Nephron (organoid): ENCODE results near the gene MYG1.

Source experiments
- H3K27ac Mint-ChIP-seq, 3 experiments: 2 replicates each; pipeline ENCODE4 v1.8.0; 2020; ENCODE audit warnings: mixed read lengths in 3 of 3, mild to moderate bottlenecking in 2 of 3, moderate library complexity in 1 of 3
- H3K27me3 Mint-ChIP-seq: 2 replicates; pipeline ENCODE4 v1.8.0; 2021; ENCODE audit warnings: low read depth, mild to moderate bottlenecking, moderate library complexity, mixed read lengths
- H3K36me3 Mint-ChIP-seq: 2 replicates; pipeline ENCODE4 v1.8.0; 2020; ENCODE audit warnings: low read depth, mixed read lengths
- H3K4me1 Mint-ChIP-seq: 2 replicates; pipeline ENCODE4 v1.8.0; 2020; ENCODE audit warnings: mixed read lengths
- H3K4me3 Mint-ChIP-seq, 3 experiments: 2 replicates each; pipeline ENCODE4 v1.8.0; 2020; ENCODE audit warnings: mild to moderate bottlenecking in 3 of 3, mixed read lengths in 3 of 3, moderate library complexity in 2 of 3
- H3K9me3 Mint-ChIP-seq: 2 replicates; pipeline ENCODE4 v1.8.0; 2020; ENCODE audit warnings: mixed read lengths
- CTCF ChIP-seq, 3 experiments: fragments of 200-600 bp; sonication (generic); IDR thresholded peaks; one replicate each; pipeline ENCODE4 v1.5.0; 2021; ENCODE audit warnings: antibody characterized with exemption in 3 of 3; ENCODE audit not compliant: unreplicated experiment in 3 of 3

Gene MYG1

DNA sequence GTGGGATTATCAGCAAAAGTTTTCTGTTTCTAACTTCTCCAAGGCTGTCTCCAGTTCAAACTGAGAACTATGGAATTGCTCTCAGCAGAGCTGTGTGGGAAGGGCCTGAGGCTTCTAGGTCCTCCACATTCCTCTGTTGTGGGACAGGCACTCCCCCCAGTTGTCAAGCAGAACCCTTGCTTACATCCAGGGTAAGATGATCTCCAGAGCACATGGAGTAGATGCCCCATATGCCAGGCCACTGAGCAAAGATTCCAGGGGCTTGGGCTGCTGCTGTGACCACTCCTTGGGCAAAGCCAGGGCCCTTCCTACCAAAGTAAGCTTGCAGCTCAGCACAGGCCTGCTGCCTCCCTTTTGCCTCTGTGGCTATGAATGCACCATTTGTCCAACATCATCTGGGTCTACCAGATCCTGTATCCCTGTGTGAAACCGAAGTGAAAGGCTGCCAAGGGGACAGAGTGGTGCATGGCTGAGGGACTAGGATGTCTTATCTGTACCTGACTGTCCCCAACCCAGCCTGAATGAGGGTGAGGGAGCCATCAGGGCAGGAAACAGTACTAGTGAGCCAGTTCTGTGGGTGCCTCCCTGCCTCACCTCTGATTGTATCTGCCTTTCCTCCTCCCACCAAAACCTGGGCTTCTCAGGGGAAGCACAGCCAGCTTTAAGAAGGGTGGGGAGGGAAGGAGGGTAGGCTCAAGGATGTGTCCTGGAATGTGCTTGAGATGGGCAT, 44.5 kb upstream of the MYG1 start:
- Mint-ChIP-seq H3K4me1 (peaks cover 22% of the 10 kb centered on the region), H3K4me3 (peak overlapping the region in 1 of 3 experiments; percentile 17), H3K27ac (no peak overlapping the region), H3K27me3 (peaks cover 4% of the 10 kb centered on the region), H3K9me3 (no peaks in the 10 kb centered on the region), H3K36me3 (peaks cover 4% of the 10 kb centered on the region)
- no peak for TF ChIP-seq CTCF (IDR thresholded peaks at IDR 0.05; ENCODE audit: unreplicated experiment in 3 of 3)

GRCh38 chr12:53255996-53256395, 43.5 kb upstream of the MYG1 start:
- no peak for TF ChIP-seq CTCF (IDR thresholded peaks at IDR 0.05; ENCODE audit: unreplicated experiment in 3 of 3)
- peak overlapping the region in 2 of 3 experiments; percentile 43 to 72 for H3K4me3 Mint-ChIP-seq
- no peak overlapping the region for H3K27ac Mint-ChIP-seq
- peaks cover 4% of the 10 kb centered on the region for H3K36me3 Mint-ChIP-seq
- H3K9me3 Mint-ChIP-seq = no peaks in the 10 kb centered on the region
- H3K4me1 Mint-ChIP-seq = peaks cover 21% of the 10 kb centered on the region
- peaks cover 3% of the 10 kb centered on the region for H3K27me3 Mint-ChIP-seq

DNA sequence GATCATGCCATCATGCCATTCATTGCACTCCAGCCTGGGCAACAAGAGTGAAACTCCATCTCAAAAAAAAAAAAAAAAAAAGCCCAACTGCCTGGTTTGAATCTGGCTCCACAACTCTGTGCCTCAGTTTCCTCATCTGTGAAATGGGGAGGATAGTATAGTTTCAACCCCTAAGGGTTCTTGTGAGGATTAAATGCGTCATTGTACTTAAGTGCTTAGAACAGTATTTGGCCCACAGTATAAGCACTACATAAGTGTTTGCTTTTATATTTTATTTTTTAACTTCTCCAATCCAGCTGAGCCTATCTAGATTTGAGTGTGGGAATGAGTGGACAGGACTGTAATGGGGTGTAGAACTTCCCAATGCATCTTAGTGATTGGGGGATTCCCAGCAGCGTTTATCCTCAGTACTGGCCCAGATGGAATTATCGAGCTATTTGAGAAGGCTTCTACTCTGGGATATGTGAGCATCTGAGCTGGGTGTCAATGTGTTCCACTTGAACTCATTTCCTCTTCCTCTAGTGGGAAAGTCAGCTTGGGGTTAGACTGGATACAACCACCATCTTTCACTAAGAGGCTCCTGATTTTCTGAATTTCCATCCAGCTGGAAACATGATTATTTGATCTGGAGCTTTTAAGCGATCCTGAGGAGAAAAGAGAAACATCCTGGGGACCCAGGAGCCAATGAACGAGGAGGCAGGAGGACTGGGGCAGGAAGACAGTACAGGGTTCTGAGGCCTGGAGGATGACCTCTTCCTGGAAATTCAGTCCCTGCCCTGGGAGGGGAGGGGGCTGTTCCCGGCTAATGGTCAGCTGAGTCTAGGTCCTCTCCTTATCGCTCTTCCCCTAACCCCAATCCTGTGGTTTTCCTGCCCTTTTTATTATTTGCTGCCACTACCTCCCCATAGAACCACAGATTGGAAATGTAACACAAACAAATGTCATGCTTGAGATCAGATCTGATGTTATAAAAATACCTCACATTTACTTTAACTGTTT, 40.7 kb upstream of the MYG1 start:
- Mint-ChIP-seq H3K36me3 (peaks cover under 1% of the 10 kb centered on the region), H3K27ac (no peak overlapping the region), H3K9me3 (no peaks in the 10 kb centered on the region), H3K4me3 (no peak overlapping the region), H3K4me1 (peaks cover under 1% of the 10 kb centered on the region), H3K27me3 (no peaks in the 10 kb centered on the region)
- TF ChIP-seq CTCF (IDR thresholded peaks at IDR 0.05; ENCODE audit: unreplicated experiment in 3 of 3) = no peak

DNA sequence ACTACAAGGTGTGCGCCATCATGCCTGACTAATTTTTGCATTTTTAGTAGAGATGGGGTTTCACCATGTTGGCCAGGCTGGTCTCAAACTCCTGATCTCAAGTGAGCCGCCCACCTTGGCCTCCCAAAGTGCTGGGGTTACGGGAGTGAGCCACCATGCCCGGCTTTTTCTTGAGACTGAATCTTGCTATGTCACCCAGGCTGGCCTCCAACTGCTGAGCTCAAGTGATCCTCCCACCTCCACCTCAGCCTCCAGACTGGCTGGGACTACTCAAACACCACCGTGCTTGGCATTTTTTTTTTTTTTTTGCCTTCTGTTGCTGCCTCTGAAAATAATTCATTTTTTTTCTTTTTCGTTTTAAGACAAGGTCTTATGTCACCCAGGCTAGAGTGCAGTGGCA, 39.6 kb upstream of the MYG1 start:
- TF ChIP-seq CTCF (IDR thresholded peaks at IDR 0.05; ENCODE audit: unreplicated experiment in 3 of 3) = no peak
- no peak overlapping the region for H3K4me3 Mint-ChIP-seq
- H3K27ac Mint-ChIP-seq = no peak overlapping the region
- H3K27me3 Mint-ChIP-seq = no peaks in the 10 kb centered on the region
- H3K9me3 Mint-ChIP-seq = no peaks in the 10 kb centered on the region
- H3K4me1 Mint-ChIP-seq = no peaks in the 10 kb centered on the region
- H3K36me3 Mint-ChIP-seq = no peaks in the 10 kb centered on the region

- peak overlapping the region in 1 of 3 experiments; percentile 23 for H3K4me3 Mint-ChIP-seq
- TF ChIP-seq CTCF (IDR thresholded peaks at IDR 0.05; ENCODE audit: unreplicated experiment in 3 of 3) = no peak
- peaks cover 3% of the 10 kb centered on the region for H3K27me3 Mint-ChIP-seq
- peaks cover 33% of the 10 kb centered on the region for H3K4me1 Mint-ChIP-seq
- no peaks in the 10 kb centered on the region for H3K9me3 Mint-ChIP-seq
- H3K36me3 Mint-ChIP-seq = peaks cover 7% of the 10 kb centered on the region
- no peak overlapping the region for H3K27ac Mint-ChIP-seq
These were observed 33.7 kb upstream of the MYG1 start for GRCh38 chr12:53265783-53266182.
